IPS DF 19.7 (cell line): ENCODE measurements around the gene PRAMEF9.
"Not testable (repeated sequence)": the region's sequence is repeated elsewhere in the genome, so short reads cannot be mapped to it uniquely, and the experiment has no call there.

Experiments used
- DNase-seq: peaks from one replicate; pipeline ENCODE4 v3.0.0-alpha.2; 2013; ENCODE audit warnings: low read depth, low spot score

PRAMEF9 gene

DNA sequence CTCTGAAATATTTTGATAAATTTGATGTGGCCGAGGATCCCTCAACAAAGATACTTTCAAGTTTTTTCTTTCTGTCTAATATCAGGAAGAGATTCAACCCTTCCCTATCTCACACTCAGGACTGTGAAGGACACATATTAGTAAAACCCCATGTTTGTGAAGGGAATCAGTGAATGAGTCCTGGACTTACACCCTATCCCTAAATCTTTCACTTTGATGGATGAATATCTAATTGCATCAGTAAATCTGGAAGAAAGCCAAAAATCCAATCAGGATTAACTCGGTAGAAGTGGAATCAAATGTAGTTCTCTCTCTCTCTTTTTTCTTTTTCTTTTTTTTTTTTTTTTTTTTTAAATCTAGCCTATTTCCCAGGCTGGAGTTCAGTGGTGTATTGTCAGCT is at the start of gene PRAMEF9:
PRAMEF9 (plus strand) TSS at position 301 of the 400 bp plus-strand sequence. CDS start 3,433 bp downstream, outside the sequence.
- not testable (repeated sequence) for DNase-seq

DNA sequence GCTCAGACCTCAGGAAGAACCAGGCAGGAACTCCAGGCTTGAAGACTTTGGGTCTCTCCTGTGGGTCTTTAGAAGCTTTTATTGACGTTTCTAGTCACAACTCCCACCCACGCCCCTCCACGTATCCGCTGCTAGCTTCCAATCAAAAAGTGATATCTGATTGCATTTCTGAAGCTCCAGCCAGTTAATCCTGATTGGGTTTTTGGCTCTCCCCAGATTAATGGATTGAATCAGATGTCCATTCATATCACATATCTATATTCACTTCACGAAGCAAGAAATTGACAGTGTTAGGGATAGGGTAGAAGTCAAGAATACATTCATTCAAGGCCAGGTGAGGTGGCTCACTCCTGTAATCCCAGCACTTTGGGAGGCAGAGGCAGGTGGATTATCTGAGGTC is 15.7 kb upstream of the PRAMEF9 start, which contains the start of gene PRAMEF26:
PRAMEF26 (minus strand) TSS at position 101 of the 400 bp plus-strand sequence. CDS start 2,914 bp downstream, outside the sequence.
- not testable (repeated sequence) for DNase-seq

DNA sequence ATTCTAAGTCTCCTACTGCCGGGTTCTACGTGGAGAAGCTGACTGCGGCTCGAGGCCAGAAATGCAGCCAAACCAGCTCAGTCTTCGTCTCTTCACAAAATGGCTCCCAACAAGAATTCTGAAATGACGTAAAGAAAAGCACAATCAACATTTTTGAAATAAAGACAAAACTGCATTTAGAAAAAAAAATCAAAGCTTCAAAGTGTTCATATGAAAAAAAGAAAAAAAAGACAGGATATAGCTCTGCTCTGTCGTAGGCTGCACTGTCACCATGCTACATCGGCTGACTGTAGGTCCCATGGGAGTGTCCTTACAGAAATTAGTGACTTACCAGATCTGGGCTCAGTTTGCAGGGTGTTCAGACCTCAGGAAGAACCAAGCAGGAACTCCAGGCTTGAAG is 6.1 kb upstream of the PRAMEF9 start, which contains the start of gene HNRNPCL4:
HNRNPCL4 (minus strand) TSS at position 101 of the 400 bp plus-strand sequence. CDS start 164 bp downstream, outside the sequence.
- not testable (repeated sequence) for DNase-seq

DNA sequence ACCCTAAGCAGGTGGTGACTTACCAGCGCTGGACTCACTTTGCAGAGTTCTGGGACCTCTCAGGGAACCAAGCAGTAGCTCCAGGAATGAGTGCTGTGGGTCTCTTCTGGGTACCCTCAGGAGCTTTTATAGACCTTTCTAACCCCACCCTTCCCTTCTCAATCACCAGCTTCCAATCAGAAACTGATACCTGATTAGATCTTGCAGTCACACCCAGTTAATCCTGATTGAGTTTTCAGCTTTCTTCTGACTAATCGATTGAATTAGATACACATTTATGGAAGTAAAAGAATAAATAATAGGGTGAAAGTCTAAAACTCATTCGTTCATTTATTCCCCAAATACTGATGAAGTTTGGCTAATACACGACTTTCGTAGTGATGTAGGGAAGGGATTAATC is 29.7 kb downstream of the PRAMEF9 start, which contains the start of gene PRAMEF13:
PRAMEF13 (minus strand) TSS at position 101 of the 400 bp plus-strand sequence. CDS start 1,820 bp downstream, outside the sequence.
- not testable (repeated sequence) for DNase-seq

DNA sequence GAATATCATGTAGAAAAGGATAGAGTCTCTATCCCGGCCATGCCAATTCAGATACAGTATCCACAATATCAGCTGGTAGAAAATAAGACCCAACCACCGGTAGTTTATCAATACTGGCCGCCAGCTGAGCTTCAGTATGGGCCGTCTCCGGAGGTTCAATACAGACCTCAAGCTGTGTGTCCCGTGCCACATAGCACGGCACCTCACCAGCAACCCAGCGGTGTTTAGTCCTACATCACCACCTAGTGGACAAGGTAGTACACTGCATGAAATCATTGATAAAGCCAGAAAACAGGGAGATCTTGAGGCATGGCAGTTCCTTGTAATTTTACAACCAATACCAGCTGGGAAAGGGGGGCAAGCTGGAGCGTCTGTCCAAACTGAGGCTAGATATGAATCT is 37.1 kb downstream of the PRAMEF9 start:
- DNase-seq: not testable (repeated sequence)

DNA sequence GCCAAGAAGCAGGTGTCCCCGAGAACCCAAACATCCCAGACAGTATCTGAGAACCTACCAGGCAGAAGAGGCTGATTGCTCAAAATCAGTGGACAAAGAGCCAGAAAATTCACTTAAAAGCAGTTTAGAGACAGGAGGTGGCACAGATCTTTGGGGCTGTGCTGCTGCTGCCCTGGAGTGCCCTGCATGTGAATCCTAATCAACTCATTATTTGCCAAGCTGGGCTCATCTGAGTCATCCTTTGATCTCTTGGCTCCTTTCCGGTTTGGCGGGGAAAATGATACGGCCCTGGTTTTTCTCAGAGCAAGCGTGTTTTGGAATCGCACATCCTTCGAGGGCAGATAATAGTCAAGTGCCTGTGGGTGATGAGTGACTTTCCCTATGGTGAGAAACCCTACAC is 45.0 kb downstream of the PRAMEF9 start:
- DNase-seq: not testable (repeated sequence)

DNA sequence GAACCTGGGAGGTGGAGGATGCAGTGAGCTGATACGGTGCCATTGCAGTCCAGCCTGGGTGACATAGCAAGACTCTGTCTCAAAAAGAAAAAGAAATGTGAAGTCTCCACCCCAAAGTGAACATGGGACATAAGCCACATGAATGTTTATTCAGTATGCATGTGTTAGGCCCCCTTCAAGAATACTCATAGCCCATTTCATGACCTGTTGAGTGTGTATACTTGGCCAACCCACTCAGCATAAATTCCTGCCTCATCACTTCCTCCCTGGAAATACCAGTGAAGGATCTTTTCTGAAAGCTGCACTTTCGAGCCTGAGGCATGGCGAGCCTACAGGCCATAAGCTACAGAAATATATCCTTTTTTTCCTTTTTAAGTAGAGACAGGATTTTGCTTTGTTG is 47.6 kb downstream of the PRAMEF9 start:
- DNase-seq: not testable (repeated sequence)

DNA sequence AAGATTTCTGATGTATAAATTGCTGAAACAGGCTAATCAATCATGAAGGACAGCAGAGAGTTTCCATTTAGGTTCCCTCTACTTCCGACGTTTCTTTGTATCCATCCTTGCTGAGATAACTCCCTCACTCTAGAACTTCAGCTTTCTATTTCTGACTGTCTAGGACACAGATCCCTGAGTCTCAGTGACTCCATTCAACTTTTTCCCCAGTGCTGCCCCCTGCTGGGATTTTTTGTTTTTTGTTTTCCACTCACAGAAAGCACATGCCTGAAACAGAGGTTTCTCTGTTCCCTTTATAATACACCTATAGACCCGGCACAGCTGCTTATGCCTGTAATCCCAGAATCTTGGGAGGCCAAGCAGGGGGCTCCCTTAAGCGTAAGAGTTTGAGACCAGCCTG is 51.1 kb downstream of the PRAMEF9 start:
- not testable (repeated sequence) for DNase-seq

DNA sequence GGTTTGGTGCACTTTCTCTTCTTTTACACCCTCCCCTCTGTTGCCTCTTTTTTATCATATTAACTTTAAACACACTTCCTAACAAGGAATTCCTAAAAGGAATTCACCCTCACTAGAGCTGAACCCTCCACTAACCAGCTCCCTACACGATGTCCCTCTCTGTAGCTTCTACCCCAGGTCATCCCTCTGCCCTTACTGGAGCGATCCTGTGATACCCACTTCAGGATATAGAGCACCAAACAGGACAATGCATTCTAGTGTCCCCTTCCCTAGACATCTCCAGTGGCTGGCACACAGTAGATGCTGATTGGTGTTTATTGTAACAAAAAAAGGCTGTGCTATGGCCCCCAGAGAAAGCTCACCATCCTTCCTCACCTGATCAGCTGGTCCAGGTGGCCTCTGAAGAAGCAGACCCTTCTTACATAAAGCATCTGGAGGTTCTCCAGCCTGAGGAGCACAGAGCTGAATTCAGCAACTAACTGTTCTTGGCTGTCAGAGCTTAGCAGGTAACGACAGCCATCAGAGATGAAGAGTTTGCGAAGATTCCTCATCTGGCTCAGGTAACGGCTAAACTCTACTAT is 52.9 kb downstream of the PRAMEF9 start:
- DNase-seq: no peak

DNA sequence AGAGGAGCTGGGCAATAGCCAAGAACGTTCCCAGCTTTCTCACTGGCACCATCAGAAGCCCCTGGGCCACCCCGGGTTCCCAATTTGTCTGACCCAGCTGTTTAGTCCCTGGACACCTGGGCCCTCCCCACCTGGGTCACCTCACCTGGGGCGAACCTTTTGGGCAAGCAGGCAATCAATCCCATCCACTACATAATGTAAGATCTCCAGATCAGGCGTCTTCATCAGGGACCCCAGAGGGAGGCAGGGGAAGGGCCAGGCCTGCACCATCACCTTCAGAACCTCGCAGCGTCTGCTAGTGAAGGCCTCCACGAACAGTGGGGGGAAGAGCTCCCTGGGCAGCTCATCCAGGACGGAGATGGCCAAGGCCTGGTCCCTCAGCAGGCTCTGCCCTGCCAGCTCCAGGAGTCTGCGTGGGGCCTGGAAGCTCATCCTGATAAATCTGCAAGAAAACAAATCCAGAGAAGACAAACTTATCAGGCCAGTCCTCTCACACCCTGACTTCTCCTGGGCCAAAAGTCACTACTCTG is 54.1 kb downstream of the PRAMEF9 start, which contains the start of gene PRAMEF18:
PRAMEF18 (minus strand) TSS at position 480 of the 530 bp plus-strand sequence; CDS start at position 432, 48 bp downstream.
- DNase-seq: not testable (repeated sequence)

DNA sequence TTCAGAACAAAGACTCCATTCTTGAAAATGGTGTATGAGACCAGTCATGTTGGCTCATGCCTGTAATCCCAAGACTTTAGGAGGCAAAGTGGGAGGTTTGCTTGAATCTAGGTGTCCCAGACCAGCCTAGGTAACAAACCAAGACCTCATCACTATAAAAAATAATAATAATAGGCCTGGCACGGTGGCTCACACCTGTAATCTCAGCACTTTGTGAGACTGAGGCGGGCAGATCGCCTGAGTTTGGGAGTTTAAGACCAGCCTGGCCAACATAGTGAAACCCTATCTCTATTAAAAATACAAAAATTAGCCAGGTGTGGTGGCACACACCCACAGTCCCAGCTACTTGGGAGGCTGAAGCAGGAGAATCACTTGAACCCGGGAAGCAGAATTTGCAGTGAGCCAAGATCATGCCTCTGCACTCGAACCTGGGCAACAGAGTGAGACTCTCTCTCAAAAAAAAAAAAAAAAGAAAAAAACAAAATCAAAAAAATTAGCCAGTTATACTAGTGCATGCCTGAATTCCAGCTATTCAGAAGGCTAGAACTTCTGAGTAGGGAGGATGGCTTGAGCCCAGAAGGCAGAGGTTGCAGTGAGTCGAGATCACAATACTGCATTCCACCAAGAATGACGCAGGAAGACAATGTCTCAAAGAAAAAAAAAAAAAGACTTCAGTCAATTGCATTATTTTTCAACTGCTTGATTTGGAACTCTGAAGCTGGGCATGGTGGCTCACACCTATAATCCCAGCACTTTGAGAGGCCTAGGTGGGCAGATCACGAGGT is 55.8 kb downstream of the PRAMEF9 start:
- DNase-seq: not testable (repeated sequence)

DNA sequence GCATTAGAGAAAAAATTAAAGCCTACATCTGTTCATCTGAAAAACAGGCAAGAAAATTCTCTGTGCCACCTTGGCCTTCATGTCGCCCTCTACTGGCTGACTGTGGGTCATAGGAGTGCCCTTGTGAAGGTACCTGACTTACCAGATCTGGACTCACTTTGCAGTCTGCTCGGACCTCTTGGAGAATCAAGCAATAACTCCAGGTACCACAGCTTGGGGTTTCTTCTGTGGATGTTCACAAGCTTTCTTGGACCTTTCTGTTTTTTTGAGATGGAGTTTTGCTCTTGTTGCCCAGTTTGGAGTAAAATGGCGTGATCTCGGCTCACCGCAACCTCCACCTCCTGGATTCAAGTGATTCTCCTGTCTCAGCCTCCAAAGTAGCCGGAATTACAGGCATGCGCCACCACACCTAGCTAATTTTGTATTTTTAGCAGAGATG is 56.7 kb downstream of the PRAMEF9 start:
- DNase-seq: no peak
